Measurements from ENCODE around the gene WDR18.

- TF ChIP-seq GABPA (IDR thresholded peaks at IDR 0.05; ENCODE audit: low read depth) = no peak
- no peak for TF ChIP-seq CTCF (IDR thresholded peaks at IDR 0.05; ENCODE audit: insufficient read depth, low read length)
- TF ChIP-seq POLR2AphosphoS5 (IDR thresholded peaks at IDR 0.05; ENCODE audit: low read depth) = peak; percentile 32; the same call in 1 of the 2 replicates
- TF ChIP-seq REST (IDR thresholded peaks at IDR 0.05; ENCODE audit: insufficient replicate concordance, low read depth) = no peak
- TF ChIP-seq SPI1 (IDR thresholded peaks at IDR 0.05; ENCODE audit: borderline replicate concordance, low read depth) = no peak
These were observed 24.9 kb upstream of the WDR18 start for GRCh38 chr19:958967-959855.

Measured in HL-60 (cell line).